Choroid plexus epithelial cell (primary cell): ENCODE measurements around the gene RASGRP4.

Source experiments
- DNase-seq: peaks from one replicate; pipeline ENCODE4 v3.0.0-alpha.2; 2010; ENCODE audit warnings: low read depth
- H3K4me3 ChIP-seq: 2 replicates; pipeline ENCODE4 v1.5.1; 2011; ENCODE audit warnings: low read depth, mild to moderate bottlenecking, control low read depth, low read length, moderate library complexity
- CTCF ChIP-seq: conservative IDR thresholded peaks from 2 replicates; pipeline ENCODE4 v1.5.1; 2011; ENCODE audit warnings: low read depth, mild to moderate bottlenecking, control low read depth, inconsistent platforms, low read length, moderate library complexity

RASGRP4 gene

GRCh38 chr19:38457202-38457601, 31.2 kb upstream of the RASGRP4 start:
- no peak for DNase-seq
- no peak overlapping the region for H3K4me3 ChIP-seq
- TF ChIP-seq CTCF = no peak

DNA sequence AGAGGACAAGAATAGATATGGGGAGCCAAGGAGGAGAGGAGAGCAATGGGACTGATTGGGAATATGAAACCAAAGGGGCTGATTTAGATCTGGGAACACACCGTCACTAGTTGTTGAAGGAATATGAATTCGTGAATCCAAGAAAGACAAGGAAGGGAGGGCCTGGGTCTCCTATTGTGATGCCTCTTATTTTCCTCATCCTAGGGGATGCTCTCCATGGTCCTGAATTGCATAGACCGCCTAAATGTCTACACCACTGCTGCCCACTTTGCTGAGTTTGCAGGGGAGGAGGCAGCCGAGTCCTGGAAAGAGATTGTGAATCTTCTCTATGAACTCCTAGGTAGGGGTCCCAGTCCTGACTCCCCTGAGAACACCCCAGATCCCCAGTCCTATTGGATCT, 29.0 kb upstream of the RASGRP4 start:
- H3K4me3 ChIP-seq = no peak overlapping the region
- no peak for TF ChIP-seq CTCF
- DNase-seq = peak; percentile 15

GRCh38 chr19:38453596-38453995, 27.6 kb upstream of the RASGRP4 start:
- no peak for TF ChIP-seq CTCF
- H3K4me3 ChIP-seq = no peak overlapping the region
- DNase-seq = no peak

- DNase-seq = no peak
- H3K4me3 ChIP-seq = no peak overlapping the region
These were observed 26.7 kb upstream of the RASGRP4 start for GRCh38 chr19:38452430-38453366.

GRCh38 chr19:38451629-38452028, 25.6 kb upstream of the RASGRP4 start:
- no peak for DNase-seq
- TF ChIP-seq CTCF = no peak

More at GRCh38 chr19:38452430-38453366, 26.7 kb upstream of the RASGRP4 start:
- no peak for TF ChIP-seq CTCF

DNA sequence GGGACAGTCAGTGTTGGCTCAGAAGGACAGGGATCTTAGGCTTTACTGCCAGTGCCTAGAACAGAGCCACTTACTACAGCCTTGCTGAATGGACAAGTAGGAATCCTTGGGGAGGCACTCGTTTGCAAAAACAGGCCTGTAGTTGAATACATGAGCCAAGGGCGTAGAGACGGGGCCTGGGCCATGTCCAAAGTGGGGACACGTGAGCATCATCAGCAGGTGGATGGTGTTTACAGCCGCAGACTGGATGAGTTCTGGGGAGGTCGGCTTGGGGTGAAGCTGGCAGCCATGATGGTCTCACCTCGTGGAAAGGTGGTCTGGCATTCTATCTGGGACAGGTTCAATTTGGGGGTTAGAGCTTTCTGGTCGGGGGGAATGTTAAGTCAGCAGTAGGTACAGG, 25.0 kb upstream of the RASGRP4 start:
- TF ChIP-seq CTCF = no peak
- DNase-seq = no peak
- no peak overlapping the region for H3K4me3 ChIP-seq

More at GRCh38 chr19:38451629-38452028, 25.6 kb upstream of the RASGRP4 start:
- H3K4me3 ChIP-seq = no peak overlapping the region

GRCh38 chr19:38449518-38449917, 23.5 kb upstream of the RASGRP4 start:
- TF ChIP-seq CTCF = no peak
- no peak overlapping the region for H3K4me3 ChIP-seq
- DNase-seq = no peak
